GM10266 (cell line): ENCODE results near the gene AGPAT2.
A peak's percentile ranks its signal among the peaks of the same experiment; 100 is the strongest.

Experiments used
- DNase-seq: peaks from one replicate; pipeline ENCODE4 v3.0.0; 2012; ENCODE audit errors: extremely low spot score
- CTCF ChIP-seq: IDR thresholded peaks from 2 replicates; pipeline ENCODE4 v1.5.1; 2012; ENCODE audit warnings: mild to moderate bottlenecking, low read depth; ENCODE audit not compliant: control insufficient read depth, insufficient read depth; ENCODE audit errors: missing control alignments

The AGPAT2 gene

GRCh38 chr9:136690806-136691261 is 3.6 kb upstream of the AGPAT2 start:
- no peak for TF ChIP-seq CTCF
- DNase-seq: no peak

- DNase-seq: no peak
- no peak for TF ChIP-seq CTCF
Measured at GRCh38 chr9:136690104-136690805, 3.0 kb upstream of the AGPAT2 start.

GRCh38 chr9:136689108-136689460 is 1.8 kb upstream of the AGPAT2 start:
- no peak for TF ChIP-seq CTCF

GRCh38 chr9:136688274-136689107 is 1.2 kb upstream of the AGPAT2 start:
- peak; percentile 77 for DNase-seq

More at GRCh38 chr9:136689108-136689460, 1.8 kb upstream of the AGPAT2 start:
- no peak for DNase-seq

GRCh38 chr9:136687721-136688223 is 515 bp upstream of the AGPAT2 start:
- DNase-seq: no peak
- no peak for TF ChIP-seq CTCF

More at GRCh38 chr9:136688274-136689107, 1.2 kb upstream of the AGPAT2 start:
- no peak for TF ChIP-seq CTCF

GRCh38 chr9:136686534-136686793 is 793 bp downstream of the AGPAT2 start:
- no peak for TF ChIP-seq CTCF
- no peak for DNase-seq
